Esophagus squamous epithelium (tissue), 4 donors: Measurements from ENCODE around the gene OR4X1.

Experiments
- CTCF ChIP-seq, 6 experiments: fragments of 450-650 bp in 4 of 6; fragments of 200-600 bp in 2 of 6; sonication (generic) in 2 of 6; IDR thresholded peaks; one replicate each; pipeline ENCODE4 v1.5.1; 2016 to 2019; ENCODE audit warnings: antibody characterized with exemption in 6 of 6, mild to moderate bottlenecking in 4 of 6, moderate library complexity in 4 of 6
- POLR2A ChIP-seq, 4 donors: fragments of 450-650 bp; IDR thresholded peaks; one replicate each; pipeline ENCODE4 v1.6.1; 2017; ENCODE audit warnings: antibody characterized with exemption in 4 of 4, mild to moderate bottlenecking in 4 of 4, moderate library complexity in 3 of 4

- no peak for TF ChIP-seq CTCF (IDR thresholded peaks at IDR 0.05)
- TF ChIP-seq POLR2A (IDR thresholded peaks at IDR 0.05) = no peak
These were observed 8.9 kb downstream of the OR4X1 start for GRCh38 chr11:48272606-48273005.
